Measurements from ENCODE around the gene SEMA3B.
"Not testable (repeated sequence)": the region's sequence is repeated elsewhere in the genome, so short reads cannot be mapped to it uniquely, and the experiment has no call there.

SEMA3B gene

GRCh38 chr3:50269460-50269859, 513 bp downstream of the SEMA3B start:
- H3K27me3 ChIP-seq (replicated peaks) = peaks cover 12% of the 10 kb centered on the region
- no peak for DNase-seq
- no peak for TF ChIP-seq CTCF (IDR thresholded peaks at IDR 0.05; ENCODE audit: low read depth, low read length, missing control alignments)
- in situ Hi-C loops (cut with HindIII; ENCODE audit: low pct_ligation_motif_present, low sequenced_read_pairs) = no loop called here
- no peak overlapping the region for H3K27ac ChIP-seq
- H3K4me3 ChIP-seq (ENCODE audit: low read depth, low read length) = no peak overlapping the region
- H3K36me3 ChIP-seq (replicated peaks) = no peaks in the 10 kb centered on the region

DNA sequence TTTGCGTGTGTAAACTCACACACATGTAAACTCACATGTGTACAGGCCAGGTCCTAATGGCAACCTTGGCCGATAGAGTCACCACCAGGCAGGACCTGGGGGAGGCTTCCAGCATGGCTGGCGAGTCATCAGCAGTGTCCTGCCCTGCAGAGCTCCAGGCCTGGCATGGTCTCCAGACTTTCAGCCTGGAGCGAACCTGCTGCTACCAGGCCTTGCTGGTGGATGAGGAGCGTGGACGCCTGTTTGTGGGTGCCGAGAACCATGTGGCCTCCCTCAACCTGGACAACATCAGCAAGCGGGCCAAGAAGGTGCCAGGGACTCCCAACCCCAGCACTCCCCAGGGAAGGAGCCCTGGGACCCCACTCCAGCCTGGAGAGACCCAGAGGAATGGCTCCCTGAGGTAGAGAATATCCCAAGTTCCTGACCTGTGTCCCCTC, 1.0 kb downstream of the SEMA3B start:
- no peak overlapping the region for H3K4me3 ChIP-seq (ENCODE audit: low read depth, low read length)
- peaks cover 17% of the 10 kb centered on the region for H3K27me3 ChIP-seq (replicated peaks)
- in situ Hi-C loops (cut with HindIII; ENCODE audit: low pct_ligation_motif_present, low sequenced_read_pairs) = no loop called here
- no peaks in the 10 kb centered on the region for H3K36me3 ChIP-seq (replicated peaks)
- no peak for DNase-seq
- no peak for TF ChIP-seq CTCF (IDR thresholded peaks at IDR 0.05; ENCODE audit: low read depth, low read length, missing control alignments)
- no peak overlapping the region for H3K27ac ChIP-seq

GRCh38 chr3:50270422-50271224, 1.7 kb downstream of the SEMA3B start:
- TF ChIP-seq CTCF (IDR thresholded peaks at IDR 0.05; ENCODE audit: low read depth, low read length, missing control alignments) = no peak
- Histone ChIP-seq H3K27ac (no peak overlapping the region), H3K27me3 (replicated peaks) (peaks cover 24% of the 10 kb centered on the region), H3K4me3 (ENCODE audit: low read depth, low read length) (no peak overlapping the region), H3K36me3 (replicated peaks) (no peaks in the 10 kb centered on the region)
- in situ Hi-C loops (cut with HindIII; ENCODE audit: low pct_ligation_motif_present, low sequenced_read_pairs) = no loop called here
- no peak for DNase-seq

- Histone ChIP-seq H3K27ac (no peak overlapping the region), H3K4me3 (ENCODE audit: low read depth, low read length) (no peak overlapping the region), H3K36me3 (replicated peaks) (no peaks in the 10 kb centered on the region), H3K27me3 (replicated peaks) (peaks cover 26% of the 10 kb centered on the region)
- TF ChIP-seq CTCF (IDR thresholded peaks at IDR 0.05; ENCODE audit: low read depth, low read length, missing control alignments) = no peak
- in situ Hi-C loops (cut with HindIII; ENCODE audit: low pct_ligation_motif_present, low sequenced_read_pairs) = no loop called here
- DNase-seq = no peak
These were observed 2.5 kb downstream of the SEMA3B start for GRCh38 chr3:50271314-50271936.

GRCh38 chr3:50272538-50272910, 3.6 kb downstream of the SEMA3B start:
- in situ Hi-C loops (cut with HindIII; ENCODE audit: low pct_ligation_motif_present, low sequenced_read_pairs); H3K4me3 ChIP-seq (ENCODE audit: low read depth, low read length); DNase-seq; H3K27ac ChIP-seq; H3K36me3 ChIP-seq (replicated peaks): not testable (repeated sequence)
- H3K27me3 ChIP-seq (replicated peaks) = peaks cover 26% of the 10 kb centered on the region

DNA sequence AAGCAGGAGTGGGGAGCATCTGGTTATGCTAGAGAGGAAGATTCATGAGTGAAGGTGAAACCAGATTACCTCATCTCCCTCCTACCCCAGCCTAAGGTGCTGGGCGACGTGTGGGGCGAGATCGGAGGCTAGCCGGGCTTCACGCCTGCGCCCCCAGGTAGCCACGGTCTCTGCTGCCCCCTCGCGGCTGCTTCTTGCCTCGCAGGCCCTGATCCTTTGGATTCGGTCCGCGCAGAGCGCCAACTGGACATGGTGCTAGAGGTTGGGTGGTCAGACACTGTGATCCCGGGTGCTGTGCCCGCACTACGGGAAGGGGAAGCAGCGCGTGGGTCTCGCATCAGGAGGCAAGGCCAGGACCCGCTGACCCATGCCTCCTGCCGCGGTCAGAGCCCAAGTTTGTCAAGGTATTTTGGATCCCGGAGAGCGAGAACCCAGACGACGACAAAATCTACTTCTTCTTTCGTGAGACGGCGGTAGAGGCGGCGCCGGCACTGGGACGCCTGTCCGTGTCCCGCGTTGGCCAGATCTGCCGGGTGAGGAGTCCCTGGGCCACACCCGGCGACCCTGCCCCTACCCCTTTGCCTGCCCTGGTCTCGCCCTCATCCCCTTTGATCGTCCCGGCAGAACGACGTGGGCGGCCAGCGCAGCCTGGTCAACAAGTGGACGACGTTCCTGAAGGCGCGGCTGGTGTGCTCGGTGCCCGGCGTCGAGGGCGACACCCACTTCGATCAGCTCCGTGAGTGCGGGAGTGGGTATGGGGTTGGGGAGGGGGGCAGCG, 4.2 kb downstream of the SEMA3B start:
- in situ Hi-C loops (cut with HindIII; ENCODE audit: low pct_ligation_motif_present, low sequenced_read_pairs) = no loop called here
- Histone ChIP-seq H3K4me3 (ENCODE audit: low read depth, low read length) (peak overlapping the region; percentile 37), H3K36me3 (replicated peaks) (no peaks in the 10 kb centered on the region), H3K27me3 (replicated peaks) (peaks cover 26% of the 10 kb centered on the region), H3K27ac (no peak overlapping the region)
- peak; percentile 99 for TF ChIP-seq CTCF (IDR thresholded peaks at IDR 0.05; ENCODE audit: low read depth, low read length, missing control alignments)
- peak; percentile 44 for DNase-seq

Measured in brain microvascular endothelial cell (primary cell).